Central memory CD4-positive, alpha-beta T cell (primary cell): Measurements from ENCODE around the gene HHLA2.
"Not testable (repeated sequence)": the region's sequence is repeated elsewhere in the genome, so short reads cannot be mapped to it uniquely, and the experiment has no call there.

Source experiments
- DNase-seq: peaks from one replicate; pipeline ENCODE4 v3.0.0; 2022

Gene HHLA2

GRCh38 chr3:108343491-108343890, 47.1 kb downstream of the HHLA2 start:
- DNase-seq = no peak

- DNase-seq = no peak
Measured at GRCh38 chr3:108345492-108346205, 49.3 kb downstream of the HHLA2 start.

GRCh38 chr3:108346301-108347227, 50.2 kb downstream of the HHLA2 start:
- DNase-seq = no peak

GRCh38 chr3:108352176-108352575, 55.8 kb downstream of the HHLA2 start:
- no peak for DNase-seq

- DNase-seq = no peak
Measured at GRCh38 chr3:108354562-108354961, 58.2 kb downstream of the HHLA2 start.

GRCh38 chr3:108357042-108357441, 60.7 kb downstream of the HHLA2 start:
- DNase-seq = no peak

- no peak for DNase-seq
Measured at GRCh38 chr3:108359011-108359410, 62.7 kb downstream of the HHLA2 start.

GRCh38 chr3:108376026-108376425, 79.7 kb downstream of the HHLA2 start:
- DNase-seq = no peak

- no peak for DNase-seq
Measured at GRCh38 chr3:108377384-108377783, 81.0 kb downstream of the HHLA2 start.

GRCh38 chr3:108378153-108378951, 82.0 kb downstream of the HHLA2 start:
- DNase-seq = no peak

GRCh38 chr3:108378952-108379342, 82.6 kb downstream of the HHLA2 start:
- DNase-seq = not testable (repeated sequence)

GRCh38 chr3:108380128-108380795, 83.9 kb downstream of the HHLA2 start:
- DNase-seq = no peak

GRCh38 chr3:108381529-108382140, 85.3 kb downstream of the HHLA2 start:
- DNase-seq = no peak

- DNase-seq = no peak
Measured at GRCh38 chr3:108383306-108383705, 87.0 kb downstream of the HHLA2 start.

GRCh38 chr3:108387063-108387462, 90.7 kb downstream of the HHLA2 start:
- DNase-seq = no peak

GRCh38 chr3:108388136-108389132, 92.1 kb downstream of the HHLA2 start:
- DNase-seq = no peak

GRCh38 chr3:108389372-108389771, 93.0 kb downstream of the HHLA2 start:
- DNase-seq = no peak

- no peak for DNase-seq
Measured at GRCh38 chr3:108391917-108392593, 95.7 kb downstream of the HHLA2 start.

- no peak for DNase-seq
Measured at GRCh38 chr3:108393128-108393900, 97.0 kb downstream of the HHLA2 start.
